Kidney (tissue), 14 donors: ENCODE measurements around the gene HJURP. TPM values are rescaled to one million over a fixed set of nuclear protein-coding genes. Genes with fewer than 3 reads are reported as not detected.
A peak's percentile ranks its signal among the peaks of the same experiment; 100 is the strongest.

Source experiments
- DNase-seq, 5 donors: peaks; one replicate each; pipeline ENCODE4 v3.0.0-alpha.2; 2013 to 2020
- FAIRE-seq: peaks from 2 replicates; lab custom pipeline; 2012; peaks lifted over from hg19 to GRCh38; lab: Jason Lieb, UNC
- H3K27ac ChIP-seq, 2 donors: one replicate each; pipeline ENCODE4 v1.7.0; 2013; ENCODE audit warnings: low read depth in 2 of 2, low read length in 2 of 2, inconsistent platforms in 1 of 2
- H3K27me3 ChIP-seq: one replicate; pipeline ENCODE4 v1.7.1; 2013; ENCODE audit warnings: low read length, inconsistent platforms; ENCODE audit not compliant: control insufficient read depth, insufficient read depth
- H3K36me3 ChIP-seq, 3 donors: one replicate each; pipeline versions ENCODE4 v1.7.0 to v1.7.1; 2013; ENCODE audit warnings: low read length in 3 of 3, control low read depth in 1 of 3, inconsistent platforms in 1 of 3; ENCODE audit not compliant: insufficient read depth in 3 of 3, control insufficient read depth in 2 of 3
- H3K4me1 ChIP-seq, 3 donors: one replicate each; pipeline versions ENCODE4 v1.7.0 to v1.7.1; 2013; ENCODE audit warnings: low read length in 3 of 3, inconsistent platforms in 1 of 3, low read depth in 1 of 3; ENCODE audit not compliant: control insufficient read depth in 2 of 3, insufficient read depth in 2 of 3
- H3K4me3 ChIP-seq, 3 donors: one replicate each; pipeline versions ENCODE4 v1.7.0 to v1.8.1; 2013; ENCODE audit warnings: low read length in 3 of 3, control low read depth in 1 of 3, inconsistent platforms in 1 of 3
- H3K9ac ChIP-seq, 3 donors: one replicate each; pipeline versions ENCODE4 v1.7.0 to v1.7.1; 2013; ENCODE audit warnings: low read length in 3 of 3, control low read depth in 1 of 3, inconsistent platforms in 1 of 3
- H3K9me3 ChIP-seq, 3 donors: one replicate each; pipeline versions ENCODE4 v1.7.0 to v1.7.1; 2013; ENCODE audit warnings: low read length in 3 of 3, control low read depth in 1 of 3, inconsistent platforms in 1 of 3; ENCODE audit not compliant: control insufficient read depth in 2 of 3, insufficient read depth in 1 of 3
- intact Hi-C: fragments of 100-400 bp; cut with DNase I; formaldehyde crosslinking; loops from one replicate; pipeline ENCODE4 v1.11.1; 2022
- polyA plus RNA-seq: library from polyadenylated mRNA; stranded (reverse); fragments of 350-450 nt; fragmentation: Illumina TruSeq; extraction: RNeasy Lipid Tissue Mini Kit (QIAGEN cat#74804); gene quantifications from one replicate; pipeline ENCODE4 v1.2.3, GENCODE V29; 2014; ENCODE audit warnings: low read depth, low replicate concordance; ENCODE audit not compliant: insufficient read depth
- total RNA-seq: library from RNA; stranded (reverse); fragmentation: NEBNext Ultra II Directional; extraction: Animal tissue kit (Norgen Biotek cat#: 25700); gene quantifications from one replicate; pipeline ENCODE4 v1.2.1, GENCODE V29; 2021
- TF ChIP-seq, protein P1 (sequence below): IDR thresholded peaks from 3 replicates; pipeline ENCODE4 v1.5.1; 2012; ENCODE audit warnings: mild to moderate bottlenecking, moderate library complexity, borderline replicate concordance; ENCODE audit not compliant: insufficient read depth; ENCODE audit errors: extremely low read depth
- donor health status: control.
- donor health status: control.
- donor health status: control.
- donor health status: control.
- donor health status: control.
- donor health status: DM: yes; HTN: yes; CAD: no.
- donor health status: Normal renal cell carcinoma (clear cell type).

Gene HJURP
- total and polyA plus RNA-seq, 2 donors from 2014 or later: 0.94 TPM; not detected in 1

- TF ChIP-seq, protein P1, sequence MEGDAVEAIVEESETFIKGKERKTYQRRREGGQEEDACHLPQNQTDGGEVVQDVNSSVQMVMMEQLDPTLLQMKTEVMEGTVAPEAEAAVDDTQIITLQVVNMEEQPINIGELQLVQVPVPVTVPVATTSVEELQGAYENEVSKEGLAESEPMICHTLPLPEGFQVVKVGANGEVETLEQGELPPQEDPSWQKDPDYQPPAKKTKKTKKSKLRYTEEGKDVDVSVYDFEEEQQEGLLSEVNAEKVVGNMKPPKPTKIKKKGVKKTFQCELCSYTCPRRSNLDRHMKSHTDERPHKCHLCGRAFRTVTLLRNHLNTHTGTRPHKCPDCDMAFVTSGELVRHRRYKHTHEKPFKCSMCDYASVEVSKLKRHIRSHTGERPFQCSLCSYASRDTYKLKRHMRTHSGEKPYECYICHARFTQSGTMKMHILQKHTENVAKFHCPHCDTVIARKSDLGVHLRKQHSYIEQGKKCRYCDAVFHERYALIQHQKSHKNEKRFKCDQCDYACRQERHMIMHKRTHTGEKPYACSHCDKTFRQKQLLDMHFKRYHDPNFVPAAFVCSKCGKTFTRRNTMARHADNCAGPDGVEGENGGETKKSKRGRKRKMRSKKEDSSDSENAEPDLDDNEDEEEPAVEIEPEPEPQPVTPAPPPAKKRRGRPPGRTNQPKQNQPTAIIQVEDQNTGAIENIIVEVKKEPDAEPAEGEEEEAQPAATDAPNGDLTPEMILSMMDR: no peak
- Histone ChIP-seq H3K9ac (no peak overlapping the region), H3K4me3 (no peak overlapping the region), H3K27ac (no peak overlapping the region), H3K9me3 (no peaks in the 10 kb centered on the region), H3K27me3 (no peaks in the 10 kb centered on the region), H3K36me3 (no peaks in the 10 kb centered on the region), H3K4me1 (no peaks in the 10 kb centered on the region)
- no peak for FAIRE-seq
- intact Hi-C loops: no loop called here
- DNase-seq: peak in 1 of 5 donors; percentile 16
Observed at GRCh38 chr2:233835230-233836186, 18.8 kb downstream of the HJURP start.

- no peaks in the 10 kb centered on the region for H3K36me3 ChIP-seq
- H3K4me3 ChIP-seq: no peak overlapping the region
- DNase-seq (peak in 1 of 5 donors; percentile 31), FAIRE-seq (no peak)
- no peaks in the 10 kb centered on the region for H3K9me3 ChIP-seq
- TF ChIP-seq, protein P1: no peak
- no peak overlapping the region for H3K27ac ChIP-seq
- no peaks in the 10 kb centered on the region for H3K4me1 ChIP-seq
- H3K27me3 ChIP-seq: no peaks in the 10 kb centered on the region
- intact Hi-C loops: no loop called here
- no peak overlapping the region for H3K9ac ChIP-seq
Observed at GRCh38 chr2:233833345-233833744, 21.0 kb downstream of the HJURP start.

- TF ChIP-seq, protein P1: peak; percentile 25
- FAIRE-seq (no peak), DNase-seq (peak; percentile 51 to 61 (median 55))
Observed at GRCh38 chr2:233832869-233833311, 21.4 kb downstream of the HJURP start.

More at GRCh38 chr2:233832869-233833311, 21.4 kb downstream of the HJURP start:
- H3K27me3 ChIP-seq: no peaks in the 10 kb centered on the region
- H3K4me1 ChIP-seq: no peaks in the 10 kb centered on the region
- no peak overlapping the region for H3K4me3 ChIP-seq
- no peaks in the 10 kb centered on the region for H3K9me3 ChIP-seq
- no peaks in the 10 kb centered on the region for H3K36me3 ChIP-seq
- H3K27ac ChIP-seq: no peak overlapping the region
- no peak overlapping the region for H3K9ac ChIP-seq
- intact Hi-C loops: no loop called here
